ELR (cell line): Measurements from ENCODE around the gene METRNL.
"Not testable (repeated sequence)": the region's sequence is repeated elsewhere in the genome, so short reads cannot be mapped to it uniquely, and the experiment has no call there.

Source experiments
- DNase-seq: peaks from one replicate; pipeline ENCODE4 v3.0.0-alpha.2; 2015; ENCODE audit warnings: low read depth

Gene METRNL

GRCh38 chr17:83053021-83053681 is 26.3 kb upstream of the METRNL start:
- DNase-seq = no peak

GRCh38 chr17:83053739-83054451 is 25.5 kb upstream of the METRNL start:
- DNase-seq = no peak

DNA sequence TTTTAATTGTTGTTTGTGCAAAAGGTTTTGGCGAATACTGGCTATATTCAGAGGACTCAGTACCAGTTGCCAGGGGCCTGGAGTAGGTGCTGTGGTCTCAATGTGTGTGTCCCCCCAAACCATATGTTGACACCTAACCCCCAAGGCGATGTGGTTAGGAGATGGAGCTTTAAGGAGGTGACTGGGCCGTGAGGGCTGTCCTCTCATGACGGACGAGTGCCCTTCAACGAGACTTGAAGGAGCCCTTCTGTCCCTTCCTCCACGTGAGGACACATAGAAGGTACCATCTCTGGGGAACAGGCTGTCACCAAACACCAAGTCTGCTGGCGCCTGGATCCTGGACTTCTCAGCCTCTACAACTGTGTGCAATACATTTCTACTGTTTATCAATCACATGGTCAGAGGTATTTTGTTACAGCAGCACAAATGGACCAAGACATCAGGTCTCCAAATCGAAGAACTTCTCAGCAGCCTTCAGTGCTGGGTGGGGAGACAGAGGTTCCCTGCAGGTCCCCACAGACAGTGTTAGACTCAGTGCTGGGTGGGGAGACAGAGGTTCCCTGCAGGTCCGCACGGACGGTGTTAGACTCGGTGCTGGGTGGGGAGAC is 24.8 kb upstream of the METRNL start:
- DNase-seq = no peak

DNA sequence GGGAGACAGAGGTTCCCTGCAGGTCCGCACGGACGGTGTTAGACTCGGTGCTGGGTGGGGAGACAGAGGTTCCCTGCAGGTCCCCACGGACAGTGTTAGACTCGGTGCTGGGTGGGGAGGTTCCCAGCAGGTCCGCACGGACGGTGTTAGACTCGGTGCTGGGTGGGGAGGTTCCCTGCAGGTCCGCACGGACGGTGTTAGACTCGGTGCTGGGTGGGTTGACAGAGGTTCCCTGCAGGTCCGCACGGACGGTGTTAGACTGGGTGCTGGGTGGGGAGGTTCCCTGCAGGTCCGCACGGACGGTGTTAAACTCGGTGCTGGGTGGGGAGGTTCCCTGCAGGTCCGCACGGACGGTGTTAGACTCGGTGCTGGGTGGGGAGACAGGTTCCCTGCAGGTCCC is 24.2 kb upstream of the METRNL start:
- not testable (repeated sequence) for DNase-seq

DNA sequence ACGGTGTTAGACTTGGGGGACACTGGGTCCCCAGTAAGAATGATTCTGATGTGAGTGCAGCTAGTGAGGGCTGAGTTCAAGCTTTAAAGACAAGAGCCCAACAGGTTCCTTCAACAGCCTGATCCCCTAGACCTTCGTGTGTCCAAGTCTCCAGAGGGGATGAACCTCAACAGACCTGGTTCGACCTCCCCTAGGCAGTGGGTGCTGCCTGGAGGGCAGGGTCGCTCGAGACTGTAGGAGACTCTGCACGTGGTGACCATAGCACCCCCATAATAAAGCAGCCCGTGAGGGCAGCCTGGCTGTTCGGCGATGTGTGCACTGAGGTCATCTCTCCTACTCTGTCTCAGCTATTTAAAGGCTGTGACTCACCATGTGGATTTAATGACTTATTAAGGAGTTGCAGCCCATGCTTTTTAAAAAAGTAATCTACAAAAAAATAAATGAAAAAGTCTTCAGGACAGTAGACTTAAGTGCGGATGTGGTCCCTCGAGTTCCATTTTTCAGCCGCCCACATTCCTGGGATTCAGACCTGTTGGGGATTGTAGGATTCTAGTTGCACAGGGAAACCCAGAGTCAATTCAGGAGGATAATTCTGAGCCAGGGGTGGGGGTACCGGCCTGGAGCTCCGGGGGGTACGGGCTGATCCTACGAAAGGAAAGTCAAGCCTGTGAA is 23.4 kb upstream of the METRNL start:
- DNase-seq = peak; percentile 92

DNA sequence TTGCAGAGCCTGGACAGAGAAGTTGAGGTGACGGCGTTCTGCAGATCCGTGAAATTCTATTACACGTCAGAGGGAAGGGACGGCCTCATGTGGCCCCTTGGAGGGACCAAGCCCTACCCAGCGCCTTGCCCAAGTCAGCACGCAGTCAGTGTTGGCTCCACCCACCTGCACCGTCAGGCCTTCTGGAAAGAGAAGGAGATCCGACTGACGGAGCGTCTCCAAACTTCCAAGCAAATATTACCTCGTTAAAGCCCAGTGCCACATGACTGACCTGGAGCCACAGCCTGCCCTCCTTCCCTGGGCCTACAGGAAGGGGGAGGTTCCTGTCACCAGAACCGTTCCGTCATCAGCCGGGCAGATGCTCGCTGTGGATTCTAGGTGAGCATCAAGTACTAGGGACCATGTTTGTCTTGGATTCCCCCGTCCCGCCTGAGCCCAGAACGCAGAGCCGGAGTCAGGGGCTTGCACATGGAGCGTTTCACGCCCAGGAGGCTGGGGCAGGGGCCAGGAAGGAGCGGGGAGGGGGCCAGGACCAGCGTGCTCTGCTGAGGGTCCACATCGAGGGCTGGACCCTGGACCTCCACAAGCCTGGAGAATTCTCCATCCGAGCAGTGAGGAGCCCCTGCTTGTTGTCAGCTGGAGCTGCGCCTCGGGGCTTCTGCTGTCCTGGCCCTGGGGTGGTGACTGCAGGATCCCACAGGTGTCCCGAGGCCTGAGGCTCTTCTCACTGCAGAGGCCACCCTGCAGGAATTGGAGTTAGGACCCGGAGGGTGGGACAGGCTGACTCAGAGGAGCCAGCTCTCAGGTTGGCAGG is 22.6 kb upstream of the METRNL start:
- DNase-seq = no peak

DNA sequence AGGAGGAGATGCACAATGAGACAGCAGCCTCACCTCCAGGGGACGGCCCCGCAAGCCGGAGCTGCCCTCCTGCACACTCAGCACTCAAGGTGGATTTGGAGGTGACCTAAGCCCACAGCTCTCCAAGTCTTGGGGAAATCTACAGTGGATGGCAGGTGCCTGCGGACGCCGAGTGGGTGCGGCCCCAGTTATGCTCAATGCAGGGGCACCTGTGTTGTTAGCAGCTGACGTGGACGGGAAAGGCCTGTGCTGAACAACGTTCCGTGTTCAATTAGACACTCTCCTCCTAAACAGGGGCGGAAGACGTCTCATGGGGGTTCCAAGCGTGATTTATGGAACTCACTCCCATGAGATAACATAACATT is 22.0 kb upstream of the METRNL start:
- DNase-seq = no peak

DNA sequence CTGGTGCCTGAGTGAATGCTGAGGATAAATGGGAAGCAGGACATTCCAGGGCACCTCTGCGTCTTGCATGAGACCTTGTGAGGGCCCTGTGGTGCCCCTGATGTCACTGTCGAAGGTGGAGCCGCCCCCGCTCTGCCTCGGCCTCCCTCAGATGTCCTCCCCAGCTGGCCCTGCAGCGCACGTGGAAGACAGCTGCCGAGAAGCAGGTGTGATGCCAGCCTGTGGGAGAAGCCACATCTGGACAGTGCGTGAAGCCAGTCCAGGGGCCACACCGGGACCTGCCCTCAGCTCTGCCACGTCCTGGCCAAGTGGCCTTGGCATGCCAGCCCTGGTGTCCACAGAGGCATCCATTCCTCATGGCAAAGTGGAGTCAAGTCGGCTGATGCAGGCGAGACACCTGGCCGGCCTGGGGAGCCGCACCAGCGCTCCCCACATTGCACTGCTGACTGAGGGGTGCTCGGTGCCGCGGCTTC is 21.6 kb upstream of the METRNL start:
- no peak for DNase-seq

DNA sequence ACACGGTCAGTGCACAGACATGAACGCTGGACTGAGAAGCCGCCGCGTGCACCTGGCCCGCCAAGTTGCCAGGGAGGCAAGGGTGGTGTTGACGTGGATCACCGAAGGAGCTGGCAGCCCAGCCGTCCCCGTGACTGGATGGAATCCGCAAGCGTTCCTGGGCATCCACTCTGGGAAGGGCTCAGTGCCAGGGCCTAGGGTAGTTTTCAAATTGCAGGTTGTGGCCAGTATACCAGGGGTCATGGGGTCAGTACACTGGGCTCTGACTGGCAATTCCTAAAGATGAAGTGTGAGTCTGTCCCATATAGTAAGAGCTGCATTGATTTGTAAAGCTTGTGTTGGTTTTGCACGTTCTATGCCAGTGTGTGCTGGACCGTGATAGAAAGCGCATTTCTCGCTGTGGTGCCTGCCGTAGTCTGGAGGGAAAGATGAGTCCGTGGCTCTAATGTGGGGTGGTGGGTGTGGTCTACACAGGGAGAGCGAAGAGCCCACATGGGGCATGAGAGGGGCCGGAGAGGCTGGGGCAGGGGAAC is 21.1 kb upstream of the METRNL start:
- DNase-seq = no peak

DNA sequence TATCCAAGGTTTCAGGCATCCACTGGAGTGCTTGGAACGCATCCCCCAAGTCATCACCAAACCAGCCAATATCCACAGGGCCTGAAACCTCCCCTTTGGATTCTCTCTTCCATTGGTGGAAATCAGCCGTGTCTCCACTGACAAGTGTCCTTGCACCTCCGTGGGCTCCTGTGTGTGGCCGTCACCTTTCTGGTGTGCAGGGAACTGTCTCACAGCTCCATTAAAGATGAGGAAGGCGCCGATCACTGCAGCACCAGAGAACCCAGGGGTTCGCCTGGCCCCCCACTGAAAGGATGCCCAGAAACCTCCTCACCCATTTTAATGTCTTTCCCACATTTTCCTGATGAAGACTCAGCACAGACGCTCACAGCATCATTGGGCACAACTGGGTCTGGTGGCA is 17.8 kb upstream of the METRNL start:
- DNase-seq = no peak

DNA sequence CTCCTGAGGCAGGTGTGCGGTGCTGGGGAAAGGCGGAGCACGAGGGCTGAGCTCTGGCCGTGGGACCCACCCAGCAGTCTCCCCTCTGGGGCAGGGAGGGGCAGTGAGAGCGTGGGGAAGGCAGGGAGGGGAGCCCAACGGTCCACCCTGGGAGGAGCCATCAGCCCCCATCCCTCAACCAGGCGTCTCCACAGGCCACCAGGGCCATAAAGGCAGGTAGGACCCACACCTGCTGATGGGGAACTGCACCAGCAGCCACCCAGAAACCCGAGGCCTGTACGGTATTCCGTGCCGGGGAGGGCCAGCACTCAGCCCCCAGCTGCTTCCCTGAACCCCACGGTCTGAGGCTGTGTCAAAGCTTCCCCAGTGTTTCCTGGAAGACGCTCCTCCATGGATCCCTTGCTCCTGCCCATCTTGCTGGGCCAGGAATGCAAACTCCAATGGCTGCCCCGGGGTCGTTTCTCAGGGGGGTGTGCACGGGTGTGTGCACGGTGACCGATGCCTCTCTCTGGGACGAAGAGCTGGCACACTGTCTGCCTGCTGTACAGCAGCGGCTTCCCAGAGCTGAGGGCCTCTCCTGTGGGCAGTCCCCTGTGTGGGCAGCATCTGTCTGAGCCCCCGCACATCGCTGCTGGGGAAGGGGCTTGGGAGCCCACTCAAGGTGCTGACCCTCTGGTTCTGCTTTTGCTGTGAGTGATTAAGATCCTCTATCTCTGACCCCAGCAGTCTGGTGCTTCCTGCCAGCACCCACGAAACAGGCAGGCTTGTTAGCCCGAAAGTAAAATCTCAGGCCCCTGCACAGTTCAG is 17.2 kb upstream of the METRNL start:
- no peak for DNase-seq

DNA sequence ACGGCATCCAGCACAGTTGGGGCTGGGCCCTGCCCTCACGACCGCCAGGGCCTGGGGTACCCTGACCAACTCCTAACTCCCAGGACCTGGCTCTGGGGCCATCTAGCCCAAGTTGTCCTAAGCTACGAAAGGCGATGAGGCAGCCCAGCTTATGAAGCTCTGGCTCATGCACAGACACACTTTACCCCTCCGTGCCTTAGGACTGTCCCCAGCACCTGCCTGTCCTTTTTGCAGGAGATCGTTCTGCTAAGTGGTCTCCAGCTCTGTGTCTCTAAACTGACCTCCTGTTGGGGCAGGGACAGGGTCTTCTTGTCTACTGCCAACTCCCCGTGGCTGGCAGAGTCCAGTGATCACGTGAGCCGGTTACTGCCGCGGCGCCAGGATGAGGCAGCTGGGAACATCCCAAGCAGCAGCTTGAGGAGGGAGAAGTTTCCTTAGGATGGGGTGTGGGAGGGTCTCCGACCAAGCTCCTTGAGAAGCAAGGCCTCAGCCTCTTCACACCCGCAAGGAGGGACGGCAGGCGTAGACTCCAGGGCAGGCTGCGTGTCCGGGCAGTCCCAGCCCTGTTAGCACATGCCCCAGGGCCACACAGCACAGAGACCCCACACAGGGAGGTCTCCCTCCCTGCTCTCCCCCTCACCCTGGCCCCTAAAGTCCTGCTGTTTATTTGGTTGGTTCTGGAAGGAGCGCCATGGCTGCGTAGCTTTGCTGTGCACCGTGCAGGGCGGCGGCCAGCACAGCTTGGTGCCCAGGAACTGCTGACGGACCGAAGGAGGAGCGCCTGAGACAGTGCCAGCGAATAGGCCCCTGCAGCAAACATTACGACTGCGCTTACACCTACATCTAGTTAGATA is 16.4 kb upstream of the METRNL start:
- no peak for DNase-seq

GRCh38 chr17:83064021-83064731 is 15.2 kb upstream of the METRNL start:
- no peak for DNase-seq

- DNase-seq = no peak
Observed at GRCh38 chr17:83064732-83065659, 14.4 kb upstream of the METRNL start.

DNA sequence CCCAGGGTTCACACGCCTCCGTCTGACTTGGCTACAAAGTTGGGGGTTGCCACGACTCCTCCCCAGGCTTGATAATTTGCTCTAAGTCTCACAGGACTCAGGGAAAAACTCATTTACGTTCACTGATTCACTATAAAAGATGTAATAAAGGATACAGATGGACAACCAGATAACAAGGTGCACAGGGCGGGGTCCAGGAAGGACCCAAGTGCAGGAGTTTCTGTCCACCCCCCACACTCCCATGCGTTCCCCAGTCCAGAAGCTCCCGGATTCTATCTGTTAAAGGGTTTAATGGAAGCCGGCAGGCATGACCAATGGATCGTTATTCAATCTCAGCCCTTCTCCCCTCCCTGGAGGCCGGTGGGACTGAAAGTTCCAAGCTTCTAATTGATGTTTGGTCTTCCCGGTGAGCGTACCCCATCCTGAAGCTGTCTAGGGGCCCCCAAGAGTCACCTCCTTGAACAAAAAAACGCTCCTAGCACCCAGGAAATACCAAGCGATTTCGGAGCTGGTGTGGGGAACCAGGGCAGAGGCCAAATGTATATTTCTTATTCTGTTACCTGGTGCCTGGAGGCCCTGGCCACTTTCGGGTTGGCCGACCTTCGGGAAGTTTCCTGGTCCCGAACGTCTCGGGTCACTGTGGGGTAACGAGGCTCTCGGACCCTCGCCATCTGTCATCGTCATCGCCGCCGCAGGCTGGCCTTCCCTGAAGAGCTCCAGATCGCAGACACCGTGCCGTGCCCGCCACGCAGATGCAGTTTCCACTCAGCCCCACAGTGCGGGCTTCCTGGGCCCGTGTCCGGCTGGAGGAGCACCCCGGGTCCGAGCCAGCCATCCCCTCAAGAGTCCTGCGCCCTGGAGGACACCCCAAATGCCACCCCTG is 13.5 kb upstream of the METRNL start:
- DNase-seq = no peak

DNA sequence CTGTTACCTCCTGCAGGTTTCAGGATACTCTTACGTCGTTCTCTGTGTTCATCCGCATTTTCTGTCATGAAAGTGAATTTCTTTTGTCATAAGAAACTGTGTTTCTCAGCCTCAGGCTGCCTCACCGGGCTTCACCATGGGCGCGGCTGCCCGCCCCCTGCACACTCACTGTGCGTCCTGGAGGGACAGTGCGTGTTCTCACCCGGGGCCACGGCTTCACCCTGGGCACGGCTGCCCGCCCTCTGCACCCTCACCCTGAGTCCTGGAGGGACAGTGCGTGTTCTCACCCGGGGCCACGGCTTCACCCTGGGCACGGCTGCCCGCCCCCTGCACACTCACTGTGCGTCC is 12.9 kb upstream of the METRNL start:
- not testable (repeated sequence) for DNase-seq

DNA sequence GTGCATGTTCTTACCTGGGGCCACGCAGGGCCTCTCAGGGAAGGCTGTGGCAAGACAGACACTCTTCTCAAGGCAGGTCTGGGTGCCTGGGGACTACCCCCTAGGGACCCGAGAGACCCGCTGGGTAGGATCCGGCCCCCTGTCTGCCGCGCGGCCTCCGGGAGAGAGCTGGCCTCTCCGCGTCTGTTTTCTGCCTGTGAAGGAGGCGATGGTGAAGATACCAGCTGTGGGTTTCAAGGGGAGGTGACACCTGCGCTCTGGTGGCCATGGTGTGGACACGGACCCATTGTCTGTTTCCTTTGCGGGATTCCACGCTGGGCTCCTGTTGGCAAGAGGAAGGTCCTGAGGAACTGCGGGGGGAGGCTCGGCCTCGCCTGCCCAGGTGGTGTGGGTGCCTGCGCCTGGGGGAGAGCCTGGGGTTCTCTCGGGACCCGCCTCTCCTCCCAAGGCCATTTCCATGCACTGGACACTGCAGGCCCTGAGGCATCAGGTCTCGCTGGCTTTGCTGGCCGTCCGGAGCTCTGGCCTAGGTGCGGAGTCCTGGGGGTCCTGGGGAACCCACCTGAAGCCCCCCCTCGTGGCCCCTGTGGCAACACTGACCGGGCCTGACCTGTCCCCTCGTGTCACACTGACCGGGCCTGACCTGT is 12.2 kb upstream of the METRNL start:
- no peak for DNase-seq
